RKO (cell line): Measurements from ENCODE around the gene ZP1.
A peak's percentile ranks its signal among the peaks of the same experiment; 100 is the strongest.

Source experiments
- DNase-seq: peaks from one replicate; pipeline ENCODE4 v3.0.0-alpha.2; 2016; ENCODE audit warnings: low spot score

Gene ZP1

DNA sequence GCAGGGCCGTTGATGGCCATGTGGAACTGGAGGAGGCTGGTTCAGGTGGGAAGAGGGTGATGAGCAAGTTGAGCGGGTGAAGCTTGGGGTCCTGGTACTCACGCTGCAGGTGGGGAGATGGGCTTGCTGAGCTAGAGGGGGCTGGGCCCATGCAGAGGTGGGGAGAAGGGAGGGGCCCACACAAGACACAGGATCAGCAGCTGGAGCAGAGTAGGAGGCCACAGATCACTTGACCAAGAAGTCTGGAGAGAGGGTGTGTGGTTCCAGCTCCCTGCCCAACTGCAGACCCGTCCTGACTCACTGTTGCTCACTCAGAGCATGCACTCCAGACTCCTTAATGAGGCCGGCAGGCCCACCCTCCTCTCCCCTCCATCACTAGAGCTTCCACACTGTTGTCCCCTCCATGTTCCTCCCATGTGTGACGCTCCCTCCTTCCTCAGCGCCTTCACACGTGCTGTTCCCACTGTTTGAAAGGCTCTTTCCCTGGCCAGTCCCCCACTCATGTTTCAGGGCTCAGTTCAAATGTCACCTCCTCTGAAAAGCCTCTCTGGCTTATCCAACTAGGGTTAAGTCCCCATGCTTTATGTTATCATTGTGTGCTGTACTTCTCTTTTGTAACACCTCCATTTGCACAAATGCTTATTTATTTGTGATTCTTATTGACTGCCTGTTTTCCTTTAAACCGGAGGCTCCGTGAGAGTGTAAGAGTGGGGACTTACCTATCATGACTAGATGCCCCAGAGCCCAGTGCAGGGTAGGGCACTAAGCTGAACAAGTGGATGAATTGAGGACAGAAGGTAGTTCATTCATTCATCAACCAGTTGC, 23.1 kb upstream of the ZP1 start:
- DNase-seq: peak; percentile 71

DNA sequence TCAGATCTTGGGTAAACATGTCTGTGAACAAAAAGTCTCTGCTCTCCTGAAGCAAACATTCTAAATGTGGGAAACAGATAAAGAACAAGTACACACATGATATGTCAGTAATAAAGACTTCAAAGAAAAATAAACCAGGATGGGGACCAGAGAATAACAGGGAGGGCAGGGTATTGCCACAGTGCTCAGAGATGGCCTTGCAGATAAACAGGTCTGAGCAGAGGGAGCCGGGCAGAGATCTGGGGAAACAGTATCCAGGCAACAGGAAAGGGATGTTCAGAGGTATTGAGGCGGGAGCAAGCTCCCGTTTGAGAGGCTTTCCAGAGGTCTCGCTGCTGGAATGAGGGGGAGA, 22.5 kb upstream of the ZP1 start:
- no peak for DNase-seq

DNA sequence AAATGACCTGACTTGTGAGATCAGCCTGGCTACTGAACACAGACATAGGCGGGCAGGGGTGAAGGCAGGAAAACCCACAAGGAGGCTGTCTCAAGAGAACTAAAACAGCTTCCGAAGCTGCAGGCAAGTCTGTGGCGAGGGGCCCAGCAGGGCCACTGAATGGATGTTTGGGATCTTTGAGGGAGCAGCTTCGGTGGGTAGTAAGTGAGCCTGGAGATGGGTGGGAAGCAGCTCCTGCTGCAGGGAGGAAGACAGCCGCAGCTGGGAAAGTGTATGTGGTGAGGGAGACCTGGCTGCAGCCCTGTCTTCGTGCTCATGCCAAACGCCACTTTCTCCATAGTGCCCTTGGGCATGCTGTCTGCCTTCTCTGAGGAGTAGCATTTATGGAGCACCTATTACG, 22.0 kb upstream of the ZP1 start:
- no peak for DNase-seq

DNA sequence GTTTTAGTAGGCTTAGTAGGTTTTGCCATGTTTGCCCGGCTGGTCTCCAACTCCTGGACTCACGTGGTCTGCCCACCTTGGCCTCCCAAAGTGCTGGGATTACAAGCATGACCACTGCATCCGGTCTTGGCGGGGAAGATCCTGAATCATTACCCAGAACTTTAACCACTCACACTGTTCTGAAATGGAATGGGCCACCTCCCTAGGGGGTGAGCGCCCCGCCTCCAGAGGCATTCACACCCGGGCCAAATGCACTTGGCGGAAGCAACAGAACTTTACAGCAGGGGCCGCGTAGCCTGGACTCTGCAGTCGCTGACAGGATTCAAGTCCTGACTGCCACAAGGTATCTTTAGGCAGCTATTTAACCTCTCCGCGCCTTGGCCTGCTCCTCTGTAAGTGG, 20.1 kb upstream of the ZP1 start:
- no peak for DNase-seq

DNA sequence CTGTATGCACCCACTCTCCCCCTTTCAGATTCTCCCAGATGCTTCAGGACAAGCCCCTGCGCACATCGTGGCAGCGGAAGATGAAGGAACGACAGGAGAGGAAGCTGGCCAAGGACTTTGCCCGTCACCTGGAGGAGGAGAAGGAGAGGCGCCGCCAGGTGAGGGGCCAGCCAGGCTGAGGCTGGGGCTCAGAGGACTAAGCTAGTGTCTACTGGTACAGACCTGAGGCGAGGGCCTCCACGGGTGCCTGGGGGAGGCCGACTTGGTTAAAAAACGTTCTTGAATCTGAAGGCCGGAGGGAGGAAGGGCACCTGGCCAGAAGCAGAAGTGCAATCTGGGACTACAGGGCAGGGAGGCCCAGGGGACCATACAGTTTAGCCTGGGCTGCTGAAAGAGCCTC, 19.4 kb upstream of the ZP1 start:
- no peak for DNase-seq

DNA sequence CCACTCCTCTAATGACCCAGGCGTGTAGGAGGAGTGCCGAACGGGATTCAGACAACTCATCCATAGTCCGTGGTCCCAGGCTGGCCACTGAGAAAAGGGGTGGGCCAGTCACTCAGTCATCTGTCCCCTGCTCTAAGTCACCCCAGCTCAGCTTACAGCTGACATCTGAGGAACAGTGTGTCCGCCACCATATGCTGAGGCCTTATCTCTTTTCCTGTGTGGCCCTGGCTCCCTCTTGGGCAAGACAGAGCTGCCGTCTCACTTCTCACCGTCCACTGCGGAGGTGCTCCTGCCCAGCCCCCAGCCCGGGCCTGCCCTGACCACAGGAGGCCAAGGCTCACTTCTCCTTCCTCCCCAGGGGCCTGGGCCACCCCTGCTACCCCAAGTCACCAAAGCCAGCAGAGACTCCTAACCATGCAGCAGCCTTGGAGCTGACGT, 18.6 kb upstream of the ZP1 start:
- no peak for DNase-seq

DNA sequence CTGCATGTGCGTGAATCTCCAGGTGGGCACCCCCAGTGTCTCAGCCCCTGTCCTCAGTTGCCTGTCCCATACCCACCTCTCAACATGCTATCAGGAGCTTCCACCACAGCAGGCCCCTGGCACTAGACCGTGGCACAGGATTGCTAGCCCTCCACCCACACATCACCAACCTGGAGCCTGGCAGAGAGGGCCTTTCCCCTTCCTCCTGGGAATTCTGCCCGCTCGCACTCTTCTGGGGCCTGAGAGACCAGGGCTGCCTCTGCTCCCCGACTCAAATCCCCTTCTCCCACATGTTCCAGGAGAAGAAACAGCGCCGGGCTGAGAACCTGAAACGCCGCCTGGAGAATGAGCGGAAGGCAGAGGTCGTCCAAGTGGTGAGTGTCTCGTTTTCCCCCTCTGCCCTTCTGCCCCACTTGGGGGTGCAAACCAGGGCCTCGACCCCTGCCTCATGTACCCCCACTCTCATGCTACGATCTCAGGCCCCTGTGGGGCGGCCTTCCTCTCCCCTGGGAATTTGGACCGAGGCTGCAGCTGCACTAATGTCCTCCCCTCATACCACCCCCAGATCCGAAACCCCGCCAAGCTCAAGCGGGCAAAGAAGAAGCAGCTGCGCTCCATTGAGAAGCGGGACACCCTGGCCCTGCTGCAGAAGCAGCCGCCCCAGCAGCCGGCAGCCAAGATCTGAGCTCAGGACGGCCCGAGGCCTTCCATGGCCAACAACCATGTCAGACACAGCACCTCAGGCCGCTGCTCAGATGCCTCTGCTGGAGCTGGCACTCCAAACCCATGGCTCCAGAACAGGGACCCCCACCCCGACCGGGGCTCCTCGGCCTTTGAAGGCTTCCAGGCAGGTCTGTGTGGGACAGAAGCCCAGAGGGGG, 17.5 kb upstream of the ZP1 start:
- DNase-seq: no peak

DNA sequence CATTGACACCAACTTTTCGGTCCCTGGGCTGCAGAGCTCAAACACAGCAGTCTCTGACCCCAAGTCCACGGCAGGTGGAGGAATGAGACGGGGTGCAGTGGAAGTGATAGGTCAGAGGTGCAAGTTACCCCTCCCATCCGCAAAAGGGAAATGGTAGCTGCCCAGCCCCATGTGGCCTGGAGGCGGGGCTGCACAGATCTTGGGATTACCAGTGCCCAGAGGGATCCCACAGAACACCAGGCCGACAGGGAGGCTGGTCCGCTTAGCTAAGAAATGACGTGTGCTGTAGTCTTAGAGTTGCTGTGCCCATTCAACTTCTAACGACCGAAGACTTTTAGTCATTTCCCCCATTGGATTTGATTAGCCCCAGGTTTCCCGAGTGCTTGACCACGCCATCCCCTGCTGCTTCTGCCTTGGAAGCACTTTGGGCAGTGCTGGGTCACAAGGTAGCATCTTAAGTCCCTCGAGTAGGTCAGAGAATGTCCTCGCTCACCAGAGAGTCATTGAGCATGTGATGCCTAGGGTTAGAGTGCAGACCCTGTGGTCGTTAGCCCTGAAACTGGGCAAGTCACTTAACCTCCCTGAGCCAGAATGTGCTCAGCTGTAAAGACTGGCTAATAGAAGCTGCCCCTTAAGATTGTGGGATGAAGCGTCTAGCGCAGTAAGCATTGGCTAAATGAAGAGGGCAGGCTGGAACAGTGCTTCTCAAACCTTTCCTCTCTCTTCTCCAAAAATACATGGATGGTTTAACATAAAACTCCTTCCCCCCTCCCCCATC, 15.8 kb upstream of the ZP1 start:
- DNase-seq: no peak

DNA sequence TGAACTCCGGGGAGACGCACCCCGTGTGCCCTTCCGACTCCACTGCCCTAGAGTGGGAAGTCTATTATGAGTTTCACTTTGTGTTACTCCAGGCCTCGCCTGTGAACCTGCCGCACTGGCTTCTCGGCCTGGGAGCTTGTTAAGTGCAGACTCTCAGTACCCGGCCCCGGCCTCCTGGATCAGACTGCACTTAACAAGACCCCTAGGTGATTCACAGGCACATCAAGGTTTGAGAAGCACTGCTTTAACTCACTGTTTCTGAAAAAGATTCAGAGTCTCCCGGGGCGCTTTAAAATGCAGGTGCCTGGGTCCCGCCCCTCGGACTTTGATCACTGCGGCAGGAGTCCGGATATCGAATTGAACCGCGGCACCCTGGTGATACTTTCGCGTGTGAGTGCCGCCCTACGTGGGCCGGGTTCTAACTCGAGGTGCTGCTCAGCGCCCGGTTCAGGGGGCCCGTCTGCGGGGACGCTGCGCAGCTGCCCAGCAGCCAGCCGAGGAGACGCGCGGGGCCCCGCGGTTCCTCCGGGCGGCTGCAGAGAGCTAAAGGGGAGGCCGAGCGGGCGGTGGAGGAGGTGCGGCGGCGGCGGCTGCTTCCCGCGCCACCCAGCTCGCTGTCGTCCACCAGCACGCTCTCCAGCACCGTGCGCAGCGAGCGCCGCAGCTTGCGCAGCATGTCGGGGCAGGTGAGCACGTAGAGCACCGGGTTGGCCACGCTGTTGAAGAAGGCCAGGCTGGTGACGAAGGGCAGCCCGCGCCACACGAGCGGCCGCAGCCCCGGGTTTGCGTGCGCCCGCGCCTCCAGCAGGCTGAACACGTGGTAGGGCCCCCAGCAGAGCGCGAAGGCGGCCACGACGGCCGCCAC, 15.0 kb upstream of the ZP1 start:
- DNase-seq: no peak

DNA sequence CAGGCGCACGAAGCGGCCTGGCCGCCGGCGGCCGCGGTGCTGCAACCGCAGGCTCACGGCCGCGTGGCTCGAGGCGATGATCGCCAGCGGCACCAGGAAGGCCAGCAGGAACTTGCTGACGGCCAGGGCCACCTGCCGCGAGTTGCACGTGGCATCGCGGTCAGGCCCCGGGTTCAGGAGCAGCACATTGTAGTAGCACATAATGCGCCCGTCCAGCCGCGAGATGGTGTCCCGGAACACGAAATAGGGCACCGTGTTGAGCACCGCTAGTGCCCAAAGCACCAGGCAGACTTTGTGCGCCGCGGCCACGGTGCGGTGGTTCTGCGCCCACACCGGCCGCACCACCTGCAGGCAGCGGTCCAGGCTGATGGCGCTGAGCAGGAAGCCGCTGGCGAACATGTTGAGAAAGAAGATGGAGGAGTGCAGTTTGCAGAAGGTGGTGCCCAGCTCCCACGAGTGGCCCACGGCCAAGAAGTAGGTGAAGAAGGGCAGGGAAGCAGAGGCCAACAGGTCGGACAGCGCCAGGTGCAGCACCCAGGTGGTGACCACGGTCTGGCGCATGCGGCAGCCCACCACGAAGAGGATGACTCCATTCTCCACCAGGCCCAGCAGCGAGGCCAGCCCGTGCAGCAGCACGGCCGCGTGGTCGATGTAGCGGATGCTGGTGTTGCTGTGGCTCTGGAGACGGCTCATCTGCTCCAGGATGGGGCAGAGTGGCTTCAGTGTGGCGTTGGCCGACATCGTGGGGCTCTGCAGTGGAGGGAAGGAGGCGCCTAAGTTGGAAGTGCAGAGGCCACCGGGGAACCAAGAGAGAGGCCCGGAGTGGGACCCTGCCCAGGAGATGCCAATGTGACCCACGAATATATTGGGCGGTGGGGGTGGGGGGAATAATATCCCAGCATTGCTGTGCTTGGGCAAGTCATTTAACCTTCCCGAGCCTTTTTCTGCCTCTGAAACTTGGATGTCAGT, 14.1 kb upstream of the ZP1 start:
- no peak for DNase-seq

DNA sequence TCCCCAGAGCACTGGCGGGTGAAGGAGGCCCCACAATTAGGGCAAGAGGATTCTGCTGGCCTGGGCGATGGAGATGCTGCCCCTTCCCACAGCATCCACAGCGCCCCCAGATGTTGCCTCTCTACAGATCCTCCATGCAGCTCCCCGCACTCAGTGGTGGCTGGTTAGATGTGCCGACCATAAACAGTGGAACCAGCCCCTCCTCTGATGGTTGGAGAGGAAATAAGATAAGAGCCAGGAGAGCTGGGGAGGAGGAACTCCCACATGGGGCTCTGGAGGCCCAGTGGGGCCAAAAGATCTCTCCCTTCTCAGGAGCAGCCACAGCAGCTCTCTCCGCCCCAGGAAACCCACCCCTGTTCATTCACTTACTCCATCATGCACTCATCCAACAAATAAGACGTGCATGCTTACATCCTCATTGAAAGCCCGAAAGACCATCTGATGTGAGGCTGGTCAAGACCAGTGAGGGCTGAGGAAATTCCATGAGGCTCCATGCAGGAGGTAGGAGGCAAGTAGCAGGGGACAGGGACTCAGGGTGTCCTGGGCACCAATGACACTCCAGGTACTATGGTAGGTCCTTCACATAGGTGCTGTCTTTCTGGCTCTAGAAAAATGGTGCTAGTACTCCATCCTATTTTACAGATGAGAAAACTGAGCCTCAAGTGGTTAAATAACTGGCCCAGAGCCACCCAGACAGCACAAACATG, 13.0 kb upstream of the ZP1 start:
- no peak for DNase-seq

DNA sequence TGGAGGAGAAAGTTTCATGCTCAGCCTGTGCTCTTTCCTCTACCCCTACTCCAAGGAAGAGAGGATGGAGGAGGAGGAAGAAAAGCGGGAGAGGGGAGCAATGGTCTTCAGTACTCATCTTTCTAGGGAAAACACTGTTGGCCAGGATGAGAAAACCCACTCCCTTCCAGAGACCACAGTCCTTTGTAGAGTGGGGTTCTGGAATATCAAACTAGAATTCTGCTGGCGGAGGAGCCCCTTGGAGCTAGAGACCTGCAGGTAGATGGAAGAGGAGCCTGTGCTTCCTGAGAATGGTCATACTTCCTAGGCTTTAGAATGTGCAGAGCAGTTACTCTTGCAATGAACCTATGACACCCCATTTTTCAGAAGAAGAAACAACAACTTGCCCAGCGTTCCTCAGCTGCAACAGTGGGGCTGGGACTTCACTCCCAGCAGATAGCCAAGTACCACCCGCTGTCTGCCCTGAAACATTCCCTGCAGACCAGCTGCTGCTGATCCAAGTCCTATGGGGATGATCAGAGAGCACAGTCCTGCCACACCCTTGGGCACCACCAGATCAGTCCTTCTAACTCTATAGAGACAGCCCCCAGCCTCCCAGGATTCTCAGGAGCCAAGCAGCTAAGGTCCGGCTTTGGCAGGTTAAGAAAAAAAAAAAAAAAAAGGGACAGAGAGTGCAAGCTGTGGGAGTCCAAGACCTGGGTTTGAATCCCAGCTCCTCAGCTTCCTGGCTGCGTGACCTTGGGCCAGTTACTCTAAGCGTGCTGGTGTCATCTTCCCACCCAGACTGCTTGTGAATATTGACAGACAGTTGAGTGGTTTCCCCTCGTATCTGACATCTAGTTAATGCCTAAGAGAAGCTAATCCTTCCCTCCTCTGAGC, 12.3 kb upstream of the ZP1 start:
- no peak for DNase-seq

DNA sequence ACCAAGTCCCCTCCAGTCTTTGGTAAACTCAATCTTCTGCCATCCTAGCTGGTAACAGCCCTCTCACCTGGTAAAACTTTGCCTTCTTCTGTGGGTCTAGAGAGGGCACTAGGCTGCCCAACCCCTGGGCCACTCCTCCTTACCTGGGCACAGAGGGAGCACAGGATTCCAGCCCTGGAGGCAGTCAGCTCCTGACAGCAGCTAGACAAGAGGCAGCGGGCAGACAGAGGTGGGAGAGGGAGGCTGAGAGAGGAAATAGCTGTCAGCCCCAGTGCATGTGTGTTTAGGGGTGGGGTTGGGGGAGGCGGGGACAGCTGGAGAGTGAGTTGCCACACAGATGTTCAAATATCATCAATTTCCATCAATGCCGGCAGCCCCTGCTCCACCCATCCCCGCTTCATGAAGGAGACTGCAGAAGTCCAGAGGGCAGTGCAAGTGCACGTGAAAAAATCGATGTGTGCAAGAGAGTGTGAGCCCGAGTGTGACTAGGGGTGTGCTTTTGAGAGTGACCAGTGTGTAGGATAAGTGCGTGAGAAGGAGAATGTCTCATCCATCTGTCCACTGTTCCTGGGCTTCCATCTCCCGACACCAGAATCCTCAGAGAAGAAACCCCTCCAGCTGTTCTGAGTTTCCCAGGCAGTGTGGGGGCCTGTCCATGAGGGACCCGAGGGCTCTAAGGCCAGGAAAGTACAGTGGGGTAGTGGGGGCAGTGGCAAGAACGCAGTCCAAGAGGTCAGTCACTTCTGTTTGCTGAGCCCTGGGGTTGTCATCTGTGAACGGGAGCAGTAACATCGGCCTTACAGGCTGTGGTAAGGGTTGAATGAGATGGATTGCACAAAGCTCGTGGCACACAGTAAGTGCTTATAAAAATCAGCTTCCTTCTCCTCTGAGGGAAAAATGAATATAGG, 11.4 kb upstream of the ZP1 start, which contains the start of gene PTGDR2:
Gene PTGDR2, minus strand, starts transcription at position 225 of the 908 bp plus-strand sequence. CDS start 2,228 bp downstream, outside the sequence.
- no peak for DNase-seq

DNA sequence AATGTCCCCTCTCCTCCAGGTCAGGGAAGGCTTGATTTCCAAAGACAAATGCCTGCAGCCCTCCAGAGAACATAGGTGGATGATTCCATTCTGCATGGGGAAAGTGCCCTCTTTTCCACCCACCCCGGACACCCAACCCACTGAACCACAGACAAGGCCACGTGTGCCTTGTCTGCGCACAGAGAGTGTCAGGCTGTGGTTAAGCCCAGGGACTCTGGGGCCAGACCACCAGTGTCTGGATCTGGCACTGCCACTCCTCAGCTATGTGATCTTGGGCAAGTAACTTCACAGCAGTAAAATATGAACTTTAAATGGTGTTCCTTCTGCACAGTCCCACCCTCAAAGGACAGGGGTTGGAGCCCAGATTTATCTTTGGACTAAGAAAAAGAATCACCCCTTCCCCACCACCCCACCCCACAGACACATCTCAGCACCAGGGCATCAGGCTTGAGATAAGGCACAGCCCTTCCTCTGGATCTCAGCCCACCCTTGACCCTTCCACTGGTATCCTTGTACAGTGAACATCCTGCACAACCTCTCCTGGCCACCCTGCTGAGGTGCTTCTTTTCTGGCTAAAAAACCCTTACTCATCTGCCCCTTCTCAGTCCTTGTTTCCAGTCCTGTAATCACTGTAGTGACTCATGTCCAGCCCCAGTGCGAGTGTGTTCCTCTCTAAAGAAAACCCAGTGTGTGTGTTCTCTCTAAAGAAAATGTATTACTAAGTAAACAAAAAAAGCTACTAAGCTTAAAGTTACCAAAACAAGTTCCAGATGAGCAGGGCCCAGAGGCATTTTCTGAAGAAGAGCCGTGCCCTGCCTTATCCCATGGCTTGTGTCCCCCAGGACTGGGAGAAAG, 9.7 kb upstream of the ZP1 start:
- DNase-seq: no peak

DNA sequence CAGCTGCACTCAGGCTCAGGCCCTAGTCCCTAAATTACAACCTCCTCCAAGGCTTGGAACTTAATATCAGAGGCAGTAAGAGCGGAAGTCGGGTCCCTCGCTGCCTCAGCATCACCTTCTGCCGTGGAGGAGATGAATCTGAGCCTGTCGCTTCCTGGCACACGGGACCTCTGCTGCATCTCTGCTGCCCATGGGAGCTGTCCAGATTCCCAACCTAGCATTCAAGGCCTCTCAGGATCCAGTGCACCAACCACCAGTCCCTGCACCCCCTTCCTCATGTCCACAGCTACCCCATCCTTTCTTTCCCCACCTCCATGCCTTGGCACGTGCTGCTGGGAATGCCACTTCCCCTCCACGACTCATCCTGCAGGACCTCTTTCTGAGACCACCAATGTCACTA, 9.1 kb upstream of the ZP1 start:
- no peak for DNase-seq

DNA sequence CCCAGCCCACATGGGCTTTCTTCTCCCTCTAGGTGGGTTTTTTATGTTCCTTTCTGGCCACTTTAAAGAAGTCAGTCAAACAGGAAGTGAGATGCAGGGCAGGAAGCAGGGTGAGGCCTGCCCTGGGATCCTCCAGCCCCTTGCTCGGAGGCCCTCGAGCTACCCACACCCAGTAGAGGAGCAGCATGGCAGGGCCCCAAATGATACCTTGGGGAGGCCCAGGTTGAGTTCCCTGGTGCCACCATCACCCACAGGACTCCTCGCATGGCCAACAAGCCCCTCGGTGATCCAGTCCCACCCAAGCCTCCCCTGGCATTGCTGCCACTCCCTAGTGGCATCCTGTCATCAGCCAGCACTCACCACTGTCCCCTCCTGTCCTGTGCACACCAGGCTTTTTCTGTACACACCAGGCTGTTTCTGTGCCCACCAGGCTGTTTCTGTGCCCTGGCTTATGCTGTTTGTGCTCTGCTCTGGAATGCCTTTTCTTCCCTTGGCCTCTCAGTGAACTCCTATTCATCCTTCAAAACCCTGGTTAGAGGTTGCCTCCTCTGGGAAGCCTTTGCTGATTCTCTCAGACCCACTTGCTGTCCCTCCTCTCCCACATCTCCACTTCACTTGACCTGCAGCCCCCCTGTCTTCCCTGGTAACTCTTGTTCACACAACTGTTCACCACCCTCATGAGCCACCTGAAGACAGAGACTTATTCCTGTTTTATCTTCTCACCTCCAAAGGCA, 8.4 kb upstream of the ZP1 start:
- DNase-seq: no peak
